H1 (cell line): Measurements from ENCODE around the gene SLC37A3. TPM values are rescaled to one million over a fixed set of nuclear protein-coding genes. Genes with fewer than 3 reads are reported as not detected.

Source experiments
- CTCF ChIA-PET: fragments of 300-600 bp; sonication (Branson Sonifier 250); formaldehyde crosslinking; loops from one replicate; lab custom pipeline; 2021; ENCODE audit not compliant: partially characterized antibody; lab: Charles Lee
- POLR2A ChIA-PET: fragments of 300-600 bp; sonication (Branson Sonifier 250); formaldehyde crosslinking; loops from one replicate; lab custom pipeline; 2021; ENCODE audit warnings: inconsistent platforms; ENCODE audit not compliant: partially characterized antibody; lab: Charles Lee
- DNase-seq, 2 experiments: peaks; one replicate each; pipeline versions ENCODE4 v3.0.0 to v3.0.0-alpha.2; 2010 to 2022; ENCODE audit warnings: low spot score in 2 of 2, low read depth in 1 of 2, mixed read lengths in 1 of 2
- FAIRE-seq: peaks from 2 replicates; lab custom pipeline; 2011; peaks lifted over from hg19 to GRCh38; lab: Jason Lieb, UNC
- H2AFZ ChIP-seq: 2 replicates; pipeline ENCODE4 v1.8.1; 2012; ENCODE audit warnings: low read length, inconsistent platforms
- H2AK5ac ChIP-seq: 2 replicates; pipeline ENCODE4 v1.6.1; 2013; ENCODE audit warnings: low read depth, low read length
- H2BK120ac ChIP-seq: replicated peaks from 2 replicates; pipeline ENCODE3; 2013; ENCODE audit warnings: low read depth, low read length, inconsistent platforms
- H2BK12ac ChIP-seq: 2 replicates; pipeline ENCODE4 v1.6.1; 2013; ENCODE audit warnings: low read depth, low read length
- H2BK15ac ChIP-seq: 2 replicates; pipeline ENCODE4 v1.6.1; 2013; ENCODE audit warnings: low read length
- H2BK20ac ChIP-seq: 2 replicates; pipeline ENCODE4 v1.6.1; 2013; ENCODE audit warnings: low read length
- H2BK5ac ChIP-seq: 2 replicates; pipeline ENCODE4 v1.6.1; 2013; ENCODE audit warnings: low read depth, low read length
- H3K14ac ChIP-seq: 2 replicates; pipeline ENCODE4 v1.6.1; 2013; ENCODE audit warnings: inconsistent platforms; ENCODE audit not compliant: insufficient read length
- H3K18ac ChIP-seq: 2 replicates; pipeline ENCODE4 v1.6.1; 2013; ENCODE audit warnings: low read length; ENCODE audit errors: extremely low read depth
- H3K23ac ChIP-seq: 2 replicates; pipeline ENCODE4 v1.6.1; 2013; ENCODE audit warnings: inconsistent platforms; ENCODE audit not compliant: insufficient read length
- H3K23me2 ChIP-seq: 2 replicates; pipeline ENCODE4 v1.6.1; 2013; ENCODE audit warnings: low read depth, low read length
- H3K27ac ChIP-seq: 2 replicates; pipeline ENCODE4 v1.6.1; 2011; ENCODE audit warnings: low read depth, low read length, inconsistent platforms
- H3K27me3 ChIP-seq, 4 experiments: replicated peaks in 1 of 4; 1 replicate in 1 of 4; 2 replicates in 3 of 4; pipeline versions ENCODE4 v1.6.1 to v1.8.1; 2011 to 2013; ENCODE audit warnings: low read length in 3 of 4, mild to moderate bottlenecking in 3 of 4, inconsistent platforms in 2 of 4, mixed read lengths in 2 of 4, moderate library complexity in 1 of 4; ENCODE audit not compliant: control insufficient read depth in 3 of 4, insufficient read depth in 3 of 4; ENCODE audit errors: extremely low read depth in 1 of 4
- H3K36me3 ChIP-seq, 4 experiments: 2 replicates each; pipeline versions ENCODE4 v1.6.1 to v1.8.1; 2011 to 2013; ENCODE audit warnings: mild to moderate bottlenecking in 4 of 4, low read length in 3 of 4, moderate library complexity in 2 of 4, control low read depth in 1 of 4, inconsistent platforms in 1 of 4; ENCODE audit not compliant: insufficient read depth in 4 of 4, control insufficient read depth in 2 of 4
- H3K4ac ChIP-seq: replicated peaks from 2 replicates; pipeline ENCODE3; 2013; ENCODE audit warnings: low read length, low read depth, mixed read lengths, inconsistent platforms; ENCODE audit not compliant: insufficient read length
- H3K4me1 ChIP-seq, 4 experiments: replicated peaks in 1 of 4; 1 replicate in 1 of 4; 2 replicates in 3 of 4; pipeline versions ENCODE4 v1.6.1 to v1.8.1; 2011 to 2013; ENCODE audit warnings: low read length in 3 of 4, inconsistent platforms in 2 of 4, mixed read lengths in 1 of 4; ENCODE audit not compliant: insufficient read depth in 4 of 4, control insufficient read depth in 3 of 4
- H3K4me2 ChIP-seq, 2 experiments: 2 replicates each; pipeline versions ENCODE4 v1.6.1 to v1.8.1; 2011 to 2013; ENCODE audit warnings: low read depth in 2 of 2, low read length in 2 of 2, control low read depth in 1 of 2, inconsistent platforms in 1 of 2, mild to moderate bottlenecking in 1 of 2; ENCODE audit not compliant: insufficient read depth in 1 of 2
- H3K4me3 ChIP-seq, 4 experiments: fragments of 200-600, 300-600 bp in 1 of 4; sonication (generic), shearing (Covaris generic), sonication (Bioruptor Twin) in 1 of 4; 2 replicates each; pipeline versions ENCODE4 v1.5.1 to v1.8.1; 2011 to 2016; ENCODE audit warnings: low read length in 4 of 4, low read depth in 3 of 4, control low read depth in 2 of 4, inconsistent platforms in 2 of 4, mild to moderate bottlenecking in 2 of 4, mixed read lengths in 1 of 4, moderate library complexity in 1 of 4; ENCODE audit not compliant: insufficient read depth in 2 of 4; ENCODE audit errors: extremely low read depth in 1 of 4
- H3K56ac ChIP-seq: replicated peaks from 2 replicates; pipeline ENCODE3; 2013; ENCODE audit warnings: low read depth, mild to moderate bottlenecking, mixed read lengths, low read length, inconsistent platforms; ENCODE audit not compliant: insufficient read length
- H3K79me1 ChIP-seq: 2 replicates; pipeline ENCODE4 v1.6.1; 2013; ENCODE audit warnings: low read depth, low read length, control low read depth
- H3K79me2 ChIP-seq, 2 experiments: 2 replicates each; pipeline versions ENCODE4 v1.6.1 to v1.8.1; 2012 to 2013; ENCODE audit warnings: low read length in 2 of 2, mild to moderate bottlenecking in 2 of 2, inconsistent platforms in 1 of 2; ENCODE audit not compliant: insufficient read depth in 2 of 2, control insufficient read depth in 1 of 2
- H3K9ac ChIP-seq, 4 experiments: replicated peaks in 1 of 4; 1 replicate in 1 of 4; 2 replicates in 3 of 4; pipeline versions ENCODE4 v1.6.1 to v1.8.1; 2011 to 2013; ENCODE audit warnings: low read depth in 3 of 4, low read length in 3 of 4, control low read depth in 2 of 4, mild to moderate bottlenecking in 2 of 4, moderate library complexity in 2 of 4, inconsistent platforms in 1 of 4; ENCODE audit errors: extremely low read depth in 1 of 4
- H3K9me3 ChIP-seq, 2 experiments: 2 replicates each; pipeline versions ENCODE4 v1.6.1 to v1.8.1; 2012 to 2013; ENCODE audit warnings: mild to moderate bottlenecking in 2 of 2, moderate library complexity in 2 of 2, control low read depth in 1 of 2, inconsistent platforms in 1 of 2, low read depth in 1 of 2, low read length in 1 of 2, mixed read lengths in 1 of 2; ENCODE audit not compliant: insufficient read depth in 2 of 2
- H4K20me1 ChIP-seq, 2 experiments: replicated peaks in 1 of 2; 2 replicates each; pipeline versions ENCODE3 to v1.8.1; 2011 to 2013; ENCODE audit warnings: inconsistent platforms in 2 of 2, low read length in 2 of 2, mild to moderate bottlenecking in 1 of 2; ENCODE audit not compliant: insufficient read depth in 2 of 2, control insufficient read depth in 1 of 2
- H4K5ac ChIP-seq: 2 replicates; pipeline ENCODE4 v1.6.1; 2013; ENCODE audit warnings: low read length, low read depth, mixed read lengths, inconsistent platforms; ENCODE audit not compliant: insufficient read length
- H4K8ac ChIP-seq: 2 replicates; pipeline ENCODE4 v1.8.0; 2013; ENCODE audit warnings: mild to moderate bottlenecking, moderate library complexity, low read length, inconsistent platforms; ENCODE audit not compliant: insufficient read depth; ENCODE audit errors: extremely low read depth
- H4K91ac ChIP-seq: replicated peaks from 2 replicates; pipeline ENCODE3; 2013; ENCODE audit warnings: low read length, mixed read lengths, inconsistent platforms; ENCODE audit not compliant: insufficient read length
- FOSL1 ChIP-seq: IDR thresholded peaks from 2 replicates; pipeline ENCODE4 v1.6.1; 2011; ENCODE audit warnings: mild to moderate bottlenecking, low read depth, low read length, moderate library complexity; ENCODE audit not compliant: insufficient read depth
- GABPA ChIP-seq: IDR thresholded peaks from 2 replicates; pipeline ENCODE4 v1.6.1; 2011; ENCODE audit warnings: mild to moderate bottlenecking, low read length, moderate library complexity, borderline replicate concordance; ENCODE audit not compliant: insufficient read depth
- NANOG ChIP-seq: IDR thresholded peaks from 2 replicates; pipeline ENCODE4 v1.6.1; 2011; ENCODE audit warnings: low read length, low read depth, mild to moderate bottlenecking, inconsistent platforms; ENCODE audit not compliant: insufficient read depth, poor library complexity, severe bottlenecking
- NRF1 ChIP-seq: IDR thresholded peaks from 2 replicates; pipeline ENCODE4 v1.6.1; 2011; ENCODE audit warnings: mild to moderate bottlenecking, low read depth, low read length, improper control_type of control experiment
- SIRT6 ChIP-seq: IDR thresholded peaks from one replicate; pipeline ENCODE4 v1.7.1; 2012; ENCODE audit warnings: low read length, inconsistent platforms
- SUZ12 ChIP-seq: fragments of 200-600 bp; sonication (generic); IDR thresholded peaks from 2 replicates; pipeline ENCODE4 v1.6.1; 2012; ENCODE audit warnings: mild to moderate bottlenecking, inconsistent platforms, low read length, moderate library complexity, mixed read lengths
- TAF7 ChIP-seq: optimal IDR thresholded peaks from 2 replicates; pipeline ENCODE3; 2011; ENCODE audit warnings: low read depth, mild to moderate bottlenecking, inconsistent platforms, low read length, moderate library complexity, borderline replicate concordance
- WGBS, 2 experiments: shearing (Covaris generic) in 1 of 2; methylation state at CpG; one replicate each; pipeline versions ENCODE4 v1.1.6 to v1.1.7; 2013 to 2015; ENCODE audit warnings: low lambda C conversion rate in 2 of 2, mixed read lengths in 2 of 2, inconsistent platforms in 1 of 2, low coverage in 1 of 2, missing lambda C conversion rate in 1 of 2; ENCODE audit not compliant: insufficient replicate concordance in 2 of 2, insufficient coverage in 1 of 2, insufficient read length in 1 of 2; ENCODE audit errors: extremely low coverage in 1 of 2, missing lambda C conversion rate in 1 of 2; 5-methylcytosine and 5-hydroxymethylcytosine counted together
- polyA plus RNA-seq, 7 experiments: library from polyadenylated mRNA; depleted of rRNA in 3 of 7; stranded (reverse) in 5 of 7; unstranded in 2 of 7; fragments of >200 nt in 5 of 7; fragments of 200-250 nt in 2 of 7; gene quantifications; 1 replicate in 5 of 7; 2 replicates in 1 of 7; 4 replicates in 1 of 7; pipeline versions ENCODE4 v1.2.1 to v1.2.3, GENCODE V29; 2011 to 2013; ENCODE audit warnings: missing spikeins in 2 of 7, mixed read lengths in 2 of 7
- total RNA-seq: library from RNA; stranded (reverse); fragmentation: NEBNext Ultra II Directional; extraction: Animal tissue kit (Norgen Biotek cat#: 25700); gene quantifications from 2 replicates; pipeline ENCODE4 v1.2.1, GENCODE V29; 2021

Gene SLC37A3
- total and polyA plus RNA-seq, 2 of the 8 experiments (the other 6 are each of a cell fraction or from before 2014, with no cell fraction given), result 58.2 to 71.0 TPM

GRCh38 chr7:140367528-140367927 is 30.8 kb downstream of the SLC37A3 start:
- no peaks in the 10 kb centered on the region for H3K9me3 ChIP-seq
- TF ChIP-seq SIRT6 (no peak), FOSL1 (no peak), NRF1 (no peak), TAF7 (no peak), SUZ12 (no peak), GABPA (no peak), NANOG (no peak)
- H3K18ac ChIP-seq, result no peak overlapping the region
- no peak overlapping the region for H2AK5ac ChIP-seq
- peaks cover 0 to 4% (median under 1%) of the 10 kb centered on the region in 4 experiments; a peak in 3 of 7 replicates for H3K4me1 ChIP-seq
- H3K79me1 ChIP-seq, result no peaks in the 10 kb centered on the region
- H4K5ac ChIP-seq, result no peak overlapping the region
- no peak overlapping the region for H3K4me2 ChIP-seq
- DNase-seq (no peak), FAIRE-seq (no peak)
- no peak overlapping the region for H3K56ac ChIP-seq
- no peak overlapping the region for H2BK5ac ChIP-seq
- H3K9ac ChIP-seq, result no peak overlapping the region
- H3K14ac ChIP-seq, result no peak overlapping the region
- 82% methylated on average over 7 of the region's 9 CpGs; no CpG with 5 or more reads in 1 of the 2 experiments for WGBS, 2 experiments
- H2AFZ ChIP-seq, result no peak overlapping the region
- H3K79me2 ChIP-seq, result no peaks in the 10 kb centered on the region; a peak in 1 of 4 replicates
- H3K27me3 ChIP-seq, result no peaks in the 10 kb centered on the region
- peaks cover 0 to 3% of the 10 kb centered on the region in 2 experiments for H4K20me1 ChIP-seq
- no peak overlapping the region for H4K91ac ChIP-seq
- H2BK20ac ChIP-seq, result no peak overlapping the region
- no peak overlapping the region for H2BK15ac ChIP-seq
- no peaks in the 10 kb centered on the region for H3K23me2 ChIP-seq
- no peak overlapping the region for H3K4ac ChIP-seq
- H3K23ac ChIP-seq, result no peak overlapping the region
- no peak overlapping the region for H2BK12ac ChIP-seq
- H2BK120ac ChIP-seq, result no peak overlapping the region
- no peak overlapping the region for H3K27ac ChIP-seq
- H4K8ac ChIP-seq, result no peak overlapping the region
- CTCF ChIA-PET, result interaction anchor here (2.0 to 3.2 kb wide), 2 partner anchors 17 to 76 kb away, joined by 7 to 19 read pairs; no protein-coding TSS in a partner anchor
- POLR2A ChIA-PET, result interaction anchor here (0.6 kb wide), 1 partner anchor 103 kb away, joined by 3 read pairs; no protein-coding TSS in a partner anchor
- peaks cover 0 to 24% (median 5%) of the 10 kb centered on the region in 4 experiments; a peak in 3 of 8 replicates for H3K36me3 ChIP-seq
- H3K4me3 ChIP-seq, result no peak overlapping the region
